Neural progenitor cell (in vitro differentiated cells): ENCODE results near the gene PRDM16. TPM values are rescaled to one million over a fixed set of nuclear protein-coding genes. Genes with fewer than 3 reads are reported as not detected.

Source experiments
- DNase-seq: peaks from one replicate; pipeline ENCODE4 v3.0.0-alpha.2; 2016; ENCODE audit warnings: low spot score
- H2AFZ ChIP-seq: fragments of 200-600 bp; sonication (generic); replicated peaks from 2 replicates; pipeline ENCODE4 v1.6.1; 2016; ENCODE audit warnings: antibody characterized with exemption
- H3F3A ChIP-seq: fragments of 200-600 bp; sonication (generic); 2 replicates; pipeline ENCODE4 v1.6.1; 2016; ENCODE audit warnings: antibody characterized with exemption, low read depth
- H3K27ac ChIP-seq: fragments of 200-600 bp; sonication (generic); 2 replicates; pipeline ENCODE4 v1.5.1; 2016; ENCODE audit warnings: mild to moderate bottlenecking
- H3K27me3 ChIP-seq: fragments of 200-600 bp; sonication (generic); 2 replicates; pipeline ENCODE4 v1.6.1; 2016; ENCODE audit warnings: mild to moderate bottlenecking, moderate library complexity
- H3K36me3 ChIP-seq: fragments of 200-600 bp; sonication (generic); 2 replicates; pipeline ENCODE4 v1.5.1; 2016
- H3K4me1 ChIP-seq: fragments of 200-600 bp; sonication (generic); 2 replicates; pipeline ENCODE4 v1.6.1; 2016; ENCODE audit warnings: mixed run types
- H3K4me2 ChIP-seq: fragments of 200-600 bp; sonication (generic); 2 replicates; pipeline ENCODE4 v1.6.1; 2016
- H3K4me3 ChIP-seq: fragments of 200-600 bp; sonication (generic); 2 replicates; pipeline ENCODE4 v1.5.1; 2016
- H3K79me2 ChIP-seq: fragments of 200-600 bp; sonication (generic); 2 replicates; pipeline ENCODE4 v1.6.1; 2016; ENCODE audit warnings: low read depth
- H3K9ac ChIP-seq: fragments of 200-600 bp; sonication (generic); 2 replicates; pipeline ENCODE4 v1.6.1; 2016
- H3K9me3 ChIP-seq: fragments of 200-600 bp; sonication (generic); 2 replicates; pipeline ENCODE4 v1.5.1; 2016; ENCODE audit warnings: low read depth
- H4K20me1 ChIP-seq: fragments of 200-600 bp; sonication (generic); 2 replicates; pipeline ENCODE4 v1.6.1; 2016; ENCODE audit warnings: low read depth
- H3K27ac Mint-ChIP-seq: 3 replicates; pipeline ENCODE4 v1.8.0; 2021; ENCODE audit warnings: mixed read lengths
- H3K27me3 Mint-ChIP-seq: 2 replicates; pipeline ENCODE4 v1.8.0; 2022; ENCODE audit warnings: low read depth, mild to moderate bottlenecking, inconsistent platforms, moderate library complexity, mixed read lengths; ENCODE audit not compliant: insufficient read depth
- H3K36me3 Mint-ChIP-seq: 3 replicates; pipeline ENCODE4 v1.8.0; 2021; ENCODE audit warnings: mixed read lengths
- H3K4me1 Mint-ChIP-seq: 3 replicates; pipeline ENCODE4 v1.8.0; 2021; ENCODE audit warnings: mixed read lengths
- H3K4me3 Mint-ChIP-seq: 3 replicates; pipeline ENCODE4 v1.8.0; 2021; ENCODE audit warnings: mild to moderate bottlenecking, moderate library complexity, mixed read lengths
- H3K9me3 Mint-ChIP-seq: 3 replicates; pipeline ENCODE4 v1.8.0; 2020; ENCODE audit warnings: mixed read lengths
- CTCF ChIP-seq: fragments of 200-600 bp; sonication (generic); IDR thresholded peaks from 2 replicates; pipeline ENCODE4 v1.5.1; 2017; ENCODE audit warnings: antibody characterized with exemption, mild to moderate bottlenecking
- EZH2 ChIP-seq: fragments of 200-600 bp; sonication (generic); IDR thresholded peaks from 2 replicates; pipeline ENCODE4 v1.6.1; 2017; ENCODE audit warnings: antibody characterized with exemption, mild to moderate bottlenecking, moderate library complexity
- EZH2phosphoT487 ChIP-seq: fragments of 200-600 bp; sonication (generic); IDR thresholded peaks from 2 replicates; pipeline ENCODE4 v1.6.1; 2017; ENCODE audit warnings: antibody characterized with exemption
- total RNA-seq: library from RNA; depleted of rRNA; stranded (reverse); fragments of >200 nt; gene quantifications from 2 replicates; pipeline ENCODE4 v1.2.3, GENCODE V29; 2015; ENCODE audit warnings: low replicate concordance

Gene PRDM16
- total RNA-seq, 1 donor from 2014 or later = 1.9 TPM

GRCh38 chr1:3028531-3029282 is 40.3 kb upstream of the PRDM16 start:
- H3K36me3 Mint-ChIP-seq = no peaks in the 10 kb centered on the region
- H3K27ac Mint-ChIP-seq = no peak overlapping the region
- no peak overlapping the region for H3K27ac ChIP-seq
- no peak overlapping the region for H3K4me2 ChIP-seq
- no peaks in the 10 kb centered on the region for H3F3A ChIP-seq
- DNase-seq = no peak
- peaks cover 5% of the 10 kb centered on the region for H3K27me3 Mint-ChIP-seq
- H3K9me3 Mint-ChIP-seq = no peaks in the 10 kb centered on the region
- no peaks in the 10 kb centered on the region for H4K20me1 ChIP-seq
- no peak overlapping the region for H3K4me3 ChIP-seq
- no peaks in the 10 kb centered on the region for H3K9me3 ChIP-seq
- TF ChIP-seq EZH2phosphoT487 (no peak), EZH2 (no peak), CTCF (no peak)
- no peaks in the 10 kb centered on the region for H3K27me3 ChIP-seq
- H3K4me1 ChIP-seq = no peaks in the 10 kb centered on the region
- no peaks in the 10 kb centered on the region for H3K36me3 ChIP-seq
- H3K4me1 Mint-ChIP-seq = no peaks in the 10 kb centered on the region
- no peaks in the 10 kb centered on the region for H3K79me2 ChIP-seq
- no peak overlapping the region for H3K4me3 Mint-ChIP-seq
- no peak overlapping the region for H2AFZ ChIP-seq
- H3K9ac ChIP-seq = no peak overlapping the region

- Histone ChIP-seq H3K36me3 (no peaks in the 10 kb centered on the region), H3K9ac (no peak overlapping the region), H3F3A (no peaks in the 10 kb centered on the region), H2AFZ (no peak overlapping the region), H3K4me3 (no peak overlapping the region), H3K79me2 (no peaks in the 10 kb centered on the region), H3K4me1 (no peaks in the 10 kb centered on the region), H3K9me3 (no peaks in the 10 kb centered on the region), H3K27ac (no peak overlapping the region), H4K20me1 (no peaks in the 10 kb centered on the region), H3K4me2 (no peak overlapping the region), H3K27me3 (no peaks in the 10 kb centered on the region)
- no peak for DNase-seq
- Mint-ChIP-seq H3K4me3 (no peak overlapping the region), H3K27ac (no peak overlapping the region), H3K27me3 (peaks cover 3% of the 10 kb centered on the region), H3K9me3 (no peaks in the 10 kb centered on the region), H3K36me3 (no peaks in the 10 kb centered on the region), H3K4me1 (peaks cover 3% of the 10 kb centered on the region)
- TF ChIP-seq CTCF (no peak), EZH2 (no peak), EZH2phosphoT487 (no peak)
Observed at GRCh38 chr1:3029481-3029961, 39.5 kb upstream of the PRDM16 start.

- H3K36me3 ChIP-seq = no peaks in the 10 kb centered on the region
- Mint-ChIP-seq H3K4me3 (no peak overlapping the region), H3K27ac (no peak overlapping the region), H3K4me1 (peaks cover 3% of the 10 kb centered on the region), H3K9me3 (no peaks in the 10 kb centered on the region), H3K27me3 (peaks cover 2% of the 10 kb centered on the region), H3K36me3 (no peaks in the 10 kb centered on the region)
- DNase-seq = no peak
- no peak overlapping the region for H3K27ac ChIP-seq
- H3K9ac ChIP-seq = no peak overlapping the region
- H3K4me1 ChIP-seq = no peaks in the 10 kb centered on the region
- H3K9me3 ChIP-seq = no peaks in the 10 kb centered on the region
- H3K79me2 ChIP-seq = no peaks in the 10 kb centered on the region
- H2AFZ ChIP-seq = no peak overlapping the region
- no peaks in the 10 kb centered on the region for H4K20me1 ChIP-seq
- no peak overlapping the region for H3K4me2 ChIP-seq
- TF ChIP-seq CTCF (no peak), EZH2phosphoT487 (no peak), EZH2 (no peak)
- no peaks in the 10 kb centered on the region for H3F3A ChIP-seq
- no peaks in the 10 kb centered on the region for H3K27me3 ChIP-seq
- no peak overlapping the region for H3K4me3 ChIP-seq
Observed at GRCh38 chr1:3029991-3030662, 38.9 kb upstream of the PRDM16 start.
